NCI-H1694 (cell line): ENCODE measurements around the gene SYN1.

Experiments used
- DNase-seq: peaks from one replicate; lab custom pipeline; 2025; lab: John Stamatoyannopoulos, UW

The SYN1 gene

DNA sequence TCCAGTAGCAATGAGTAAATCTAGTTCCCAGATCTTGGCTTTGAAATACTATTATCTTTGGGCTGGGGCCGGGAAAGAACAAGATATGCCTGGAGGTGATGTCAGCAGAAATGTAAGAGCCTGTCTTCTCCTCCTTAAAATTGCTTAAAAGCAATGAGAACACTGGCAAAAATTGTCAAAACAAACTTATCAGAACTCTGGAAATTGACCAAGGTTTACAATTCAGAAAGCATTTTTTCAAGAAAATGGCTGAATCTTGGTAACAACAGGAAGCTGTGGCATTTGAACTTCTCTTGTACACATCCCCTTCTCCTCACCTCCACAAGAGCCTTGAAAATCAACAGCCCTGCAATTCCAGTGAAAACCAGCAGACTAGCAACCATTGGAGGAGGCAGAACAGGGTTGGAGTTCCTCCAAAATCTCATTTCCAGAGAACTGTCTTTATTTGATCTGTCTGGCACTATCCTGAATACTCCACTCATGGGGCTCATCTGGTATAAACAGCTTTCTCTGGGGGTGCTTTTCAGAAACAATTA is 23.9 kb downstream of the SYN1 start:
- DNase-seq: no peak

DNA sequence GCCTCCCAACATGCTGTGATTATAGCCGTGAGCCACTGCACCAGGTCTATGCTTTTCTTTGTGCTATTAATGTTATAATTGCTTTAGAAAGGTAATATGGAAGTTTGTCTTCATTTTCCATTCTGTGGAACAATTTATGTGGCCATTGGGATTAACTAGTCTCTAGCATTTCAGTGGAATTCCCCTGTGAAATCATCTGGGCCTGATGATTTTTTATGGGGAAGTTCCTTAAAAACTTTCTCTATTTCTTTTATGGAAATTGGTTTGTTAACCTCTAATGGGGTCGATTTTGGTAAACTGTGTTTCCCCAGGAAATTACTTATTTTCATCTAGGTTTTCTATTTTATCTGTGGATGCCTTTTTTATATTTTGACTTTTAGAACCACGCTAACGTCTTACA is 26.1 kb downstream of the SYN1 start:
- no peak for DNase-seq

DNA sequence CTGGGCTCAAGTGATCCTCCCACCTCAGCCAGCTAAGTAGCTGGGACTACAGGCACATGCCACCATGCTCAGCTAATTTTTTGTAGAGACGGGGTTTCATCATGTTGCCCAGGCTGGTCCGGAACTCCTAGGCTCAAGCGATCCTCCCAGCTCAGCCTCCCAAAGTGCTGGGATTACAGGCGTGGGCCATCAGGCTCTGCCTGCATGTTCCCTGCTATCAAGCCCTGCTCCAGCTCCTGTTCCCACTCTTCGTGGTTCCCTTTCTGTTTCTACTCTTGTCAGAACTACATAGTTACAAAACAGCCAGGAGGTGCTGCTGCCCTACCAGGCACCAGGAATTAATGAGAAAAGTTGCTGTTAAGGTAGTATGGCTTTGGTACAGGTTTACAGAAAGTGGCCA is 28.7 kb downstream of the SYN1 start:
- no peak for DNase-seq

DNA sequence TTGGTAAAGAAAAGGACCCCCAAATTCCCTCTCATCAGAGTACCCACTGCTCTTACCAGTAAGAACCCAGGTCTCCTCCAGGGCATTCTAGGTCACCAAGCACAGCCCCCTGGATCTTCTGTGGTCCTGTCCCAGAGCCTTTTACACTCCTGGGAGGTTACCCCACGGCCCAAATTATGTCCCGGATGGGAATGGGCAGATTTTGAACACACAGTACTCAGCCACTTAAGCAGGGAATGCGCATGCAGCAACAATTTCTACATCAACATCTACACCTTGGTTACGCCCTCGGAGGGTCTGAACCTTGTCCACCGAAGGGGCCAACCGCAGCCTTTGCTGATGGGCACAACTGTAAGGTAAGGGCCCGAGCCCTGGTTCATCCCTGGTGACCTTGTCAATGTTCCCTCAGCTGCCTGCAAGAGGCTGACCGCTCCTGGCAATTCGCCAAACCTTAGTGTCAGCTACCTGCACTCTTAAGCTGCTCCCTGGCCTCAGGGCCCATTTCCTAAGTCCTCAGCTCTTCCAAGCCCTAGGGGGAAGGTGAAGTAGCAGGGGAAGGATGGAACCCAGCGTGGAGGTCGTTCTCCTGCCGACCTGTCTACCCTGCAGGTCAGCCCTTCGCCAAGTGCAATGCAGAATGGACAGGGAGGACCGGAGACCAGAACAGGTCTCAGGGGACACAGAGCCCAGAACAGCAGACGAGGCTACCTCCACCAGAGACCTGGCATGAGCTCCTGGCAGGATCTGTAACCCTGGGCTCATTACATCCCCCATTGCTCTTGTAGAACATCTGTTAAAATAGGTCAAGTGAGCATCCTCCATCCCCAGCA is 31.5 kb downstream of the SYN1 start:
- DNase-seq: no peak

DNA sequence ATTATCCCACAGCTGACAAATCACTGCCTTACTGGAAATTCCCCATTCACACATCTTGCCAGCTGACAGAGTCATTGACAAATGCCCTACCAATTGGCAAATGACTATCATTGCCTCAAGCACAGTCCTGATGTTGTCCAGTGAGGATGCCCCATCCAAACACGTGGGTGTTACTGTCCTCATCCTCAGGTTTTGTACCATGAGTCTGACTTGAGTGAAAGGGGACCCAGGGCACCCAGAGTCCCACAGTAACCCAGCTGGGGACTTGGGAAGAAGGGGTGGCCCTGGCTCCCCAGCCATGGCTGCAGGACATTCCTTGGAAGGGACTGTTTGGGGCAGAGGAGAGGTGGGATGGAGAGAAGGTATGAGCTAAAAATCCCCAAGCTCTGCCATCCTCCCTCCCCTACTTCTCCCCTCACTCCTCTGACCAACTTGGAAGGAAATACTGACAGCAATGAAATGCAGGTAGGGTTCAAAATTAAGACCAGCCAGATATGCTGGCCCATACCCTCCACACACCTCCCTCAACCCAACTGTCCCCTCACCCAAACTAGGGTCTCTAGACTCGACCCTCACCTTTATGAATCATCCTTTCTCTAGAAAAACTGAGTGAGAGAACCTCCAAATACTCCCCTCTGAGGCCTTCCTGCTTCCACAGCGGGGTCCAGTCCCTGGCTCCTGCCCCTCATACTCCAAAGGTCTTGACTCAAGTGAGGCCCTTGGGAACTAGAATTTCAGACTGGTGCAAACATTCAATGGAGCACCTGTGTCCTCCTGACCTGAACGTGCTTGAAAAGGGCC is 32.4 kb downstream of the SYN1 start:
- no peak for DNase-seq

DNA sequence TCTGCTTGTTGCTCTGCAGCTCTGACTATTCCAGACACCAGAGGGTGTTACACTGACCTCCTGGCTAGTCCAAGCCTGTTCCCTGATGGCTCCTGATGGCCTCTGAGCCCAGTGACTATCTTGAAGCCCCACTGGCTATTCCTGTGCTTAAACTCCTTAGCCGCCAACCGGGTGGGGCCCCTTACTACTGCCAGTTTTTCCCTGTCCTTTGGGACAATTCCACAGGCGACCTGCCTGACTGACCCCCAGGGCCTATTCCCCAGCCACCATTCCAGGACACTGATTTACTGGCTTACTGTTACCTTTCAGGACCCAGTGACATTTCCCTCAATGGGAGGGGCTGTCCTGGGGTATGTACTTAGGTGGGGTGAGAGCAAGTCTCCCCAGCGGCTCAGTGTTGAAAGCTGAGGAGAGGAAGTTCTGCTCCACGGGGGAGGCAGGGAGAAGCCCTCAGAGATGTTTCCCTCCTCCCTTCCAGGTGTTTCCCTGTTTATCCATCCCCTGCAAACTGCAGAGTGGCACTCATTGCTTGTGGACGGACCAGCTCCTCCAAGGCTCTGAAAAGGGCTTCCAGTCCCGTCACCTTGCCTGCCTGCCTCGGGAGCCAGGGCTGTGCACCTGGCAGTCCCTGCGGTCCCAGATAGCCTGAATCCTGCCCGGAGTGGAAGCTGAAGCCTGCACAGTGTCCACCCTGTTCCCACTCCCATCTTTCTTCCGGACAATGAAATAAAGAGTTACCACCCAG is 33.4 kb downstream of the SYN1 start:
- no peak for DNase-seq

DNA sequence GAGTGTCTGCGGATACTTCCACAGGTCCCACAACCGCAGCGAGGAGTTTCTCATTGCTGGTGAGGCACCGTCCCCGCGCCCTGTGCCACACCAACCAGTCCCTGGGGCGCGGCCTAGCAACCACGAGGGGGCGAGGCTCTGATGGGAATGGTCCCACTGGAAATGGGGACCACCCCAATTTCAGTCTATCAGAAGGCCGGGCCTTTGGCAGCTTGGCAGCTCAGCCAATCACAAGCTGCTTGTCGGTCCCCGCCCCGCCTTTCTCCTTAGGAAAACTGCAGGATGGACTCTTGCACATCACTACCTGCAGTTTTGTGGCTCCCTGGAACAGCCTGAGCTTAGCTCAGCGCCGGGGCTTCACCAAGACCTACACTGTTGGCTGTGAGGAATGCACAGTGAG is 34.4 kb downstream of the SYN1 start:
- no peak for DNase-seq

DNA sequence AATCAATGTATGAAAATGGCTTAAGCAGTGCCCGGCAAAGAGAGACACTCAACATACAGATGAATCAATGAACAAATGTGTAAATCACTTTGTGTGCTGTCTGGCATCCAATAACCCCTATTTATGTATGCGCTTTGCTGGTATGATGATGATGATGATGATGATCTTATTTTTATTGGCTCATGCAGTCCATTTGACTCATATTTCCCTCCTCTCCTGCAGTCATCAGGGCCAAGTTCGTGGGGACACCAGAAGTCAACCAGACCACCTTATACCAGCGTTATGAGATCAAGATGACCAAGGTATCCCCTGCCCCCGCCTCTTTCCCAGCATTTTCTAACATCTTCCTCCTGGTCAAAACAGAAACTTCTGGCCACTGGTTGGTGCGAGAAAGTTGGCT is 34.9 kb downstream of the SYN1 start:
- DNase-seq: no peak

DNA sequence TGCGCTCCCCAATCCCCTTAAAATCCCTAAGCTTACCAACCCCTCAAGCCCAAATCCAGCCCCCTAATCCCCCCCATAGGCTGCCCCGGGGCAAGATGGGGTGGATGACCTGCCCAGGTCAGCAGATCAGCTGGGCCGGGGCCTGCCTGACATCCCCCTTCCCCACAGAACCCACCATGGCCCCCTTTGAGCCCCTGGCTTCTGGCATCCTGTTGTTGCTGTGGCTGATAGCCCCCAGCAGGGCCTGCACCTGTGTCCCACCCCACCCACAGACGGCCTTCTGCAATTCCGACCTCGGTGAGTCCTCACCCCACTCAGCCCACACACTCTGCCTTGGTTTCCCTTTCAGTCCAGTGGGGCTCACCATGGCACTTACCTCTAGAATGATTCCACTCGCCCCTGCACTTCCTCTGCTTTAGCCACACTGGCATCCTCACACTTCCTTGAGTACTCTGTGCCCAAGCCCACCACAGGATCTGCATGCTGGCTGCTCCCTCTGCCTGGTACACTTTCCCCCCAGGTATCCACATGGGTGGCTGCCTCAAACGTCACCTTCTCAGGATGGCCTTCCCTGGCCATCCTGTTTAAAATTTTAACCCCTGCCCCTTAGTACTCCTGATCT is 36.3 kb downstream of the SYN1 start:
- DNase-seq: no peak

DNA sequence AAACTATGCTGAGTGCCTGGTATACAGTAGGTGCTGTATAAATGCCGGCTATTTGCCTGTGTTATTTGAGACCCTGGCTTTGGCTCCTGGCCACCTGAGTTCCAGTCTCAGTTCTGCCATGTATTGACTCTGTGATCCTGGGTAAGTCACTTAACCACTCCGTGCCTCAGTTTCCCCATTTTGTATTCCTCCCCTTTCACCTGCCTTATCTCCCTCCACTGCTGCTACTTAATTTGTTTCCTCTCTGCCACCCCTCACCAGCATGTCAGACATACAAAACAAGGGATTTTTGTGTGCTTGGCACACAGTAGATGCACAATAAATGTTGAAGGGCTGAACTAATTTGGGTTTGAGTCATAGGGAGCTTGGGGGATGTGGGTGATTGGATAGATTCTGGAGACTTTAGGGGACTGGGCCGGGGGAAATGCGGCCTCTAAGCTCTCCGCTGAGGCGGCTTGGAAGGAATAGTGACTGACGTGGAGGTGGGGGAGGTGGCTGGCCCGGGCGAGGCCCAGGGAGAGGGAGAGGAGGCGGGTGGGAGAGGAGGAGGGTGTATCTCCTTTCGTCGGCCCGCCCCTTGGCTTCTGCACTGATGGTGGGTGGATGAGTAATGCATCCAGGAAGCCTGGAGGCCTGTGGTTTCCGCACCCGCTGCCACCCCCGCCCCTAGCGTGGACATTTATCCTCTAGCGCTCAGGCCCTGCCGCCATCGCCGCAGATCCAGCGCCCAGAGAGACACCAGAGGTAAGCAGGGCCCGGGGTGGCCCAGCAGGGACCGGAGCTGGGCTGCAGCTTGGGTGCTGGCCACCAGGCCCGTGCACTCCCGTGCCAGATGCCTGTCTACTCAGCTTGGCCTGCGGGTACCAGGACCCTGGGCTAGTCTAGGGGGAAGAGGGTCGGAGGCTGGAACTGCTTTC is 37.7 kb downstream of the SYN1 start, which contains the start of gene TIMP1:
TSS of gene TIMP1 (plus strand) at position 706 of the 917 bp plus-strand sequence. CDS start 980 bp downstream, outside the sequence.
- DNase-seq: no peak

DNA sequence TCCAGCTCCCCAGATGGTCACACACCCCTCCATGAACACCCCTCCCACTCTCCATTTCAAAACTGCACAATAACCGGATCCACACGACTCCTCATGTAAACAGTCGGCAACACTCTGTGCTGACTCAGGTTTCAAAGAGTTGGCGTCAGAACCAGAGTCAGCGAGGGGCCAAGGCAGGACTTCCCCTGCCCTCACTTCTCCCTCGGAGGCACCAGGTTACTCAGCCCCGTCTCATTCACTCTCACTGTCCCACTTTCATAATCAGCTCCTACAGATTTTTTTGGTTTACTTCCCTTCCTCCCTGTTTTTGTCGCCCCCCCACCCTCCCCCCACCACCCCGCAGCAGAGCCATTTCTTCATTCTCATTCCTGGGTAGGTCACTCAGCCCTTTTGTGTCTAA is 40.1 kb downstream of the SYN1 start:
- no peak for DNase-seq

DNA sequence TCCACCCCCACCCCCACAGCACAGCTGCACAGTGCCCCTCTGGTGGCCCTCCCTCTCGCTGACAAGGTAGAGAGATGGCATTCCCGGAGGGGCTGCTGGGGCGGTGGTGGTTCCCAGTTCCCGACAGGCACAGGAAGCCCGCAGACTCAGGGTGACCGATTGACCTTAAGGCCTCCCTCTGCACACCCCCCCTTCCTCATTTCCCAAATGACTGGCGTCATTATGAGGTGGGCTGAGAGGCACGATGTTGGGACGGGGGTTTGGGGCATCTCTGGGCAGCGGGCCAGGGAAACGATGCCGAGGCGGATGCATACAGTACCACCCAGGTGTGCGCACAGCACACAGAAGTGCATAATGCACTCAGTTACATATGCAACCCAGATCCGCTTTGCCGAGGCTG is 41.0 kb downstream of the SYN1 start:
- no peak for DNase-seq

DNA sequence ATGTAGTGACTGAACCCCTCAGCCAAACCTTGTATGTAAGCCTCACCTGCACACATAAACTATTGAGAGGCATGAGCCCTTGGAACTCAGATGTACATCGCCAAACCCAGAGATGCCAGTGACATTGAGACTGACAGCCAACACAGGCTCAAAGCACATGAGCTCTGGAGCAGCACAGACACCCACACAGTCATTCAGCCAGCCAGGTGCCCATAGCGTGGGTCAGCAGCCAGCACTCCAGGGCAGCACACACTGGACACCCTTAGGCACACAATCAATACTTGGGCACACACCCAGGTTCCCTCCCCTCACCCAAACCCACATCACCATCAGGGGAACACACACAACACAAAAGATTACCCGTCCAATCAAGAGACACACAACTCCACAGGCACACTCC is 41.8 kb downstream of the SYN1 start:
- no peak for DNase-seq

DNA sequence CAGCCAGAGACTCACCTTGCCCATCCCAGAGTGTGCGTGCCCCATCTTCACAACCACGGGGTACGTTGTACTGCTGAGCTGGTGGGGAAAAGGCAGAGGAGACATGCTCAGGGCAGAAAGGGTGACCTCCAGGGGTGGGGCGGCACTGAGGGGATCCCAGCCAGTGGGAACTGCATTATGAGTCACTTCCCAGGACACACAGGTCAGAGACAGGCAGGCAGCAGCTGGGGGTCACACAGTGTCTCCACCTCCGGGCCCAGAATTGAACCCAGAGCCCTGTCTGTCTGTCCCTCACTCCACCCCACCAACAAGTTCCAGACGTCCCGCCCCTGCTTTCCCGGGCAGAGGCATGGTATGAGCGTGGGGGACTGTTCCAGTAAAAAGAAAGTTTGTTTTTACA is 42.2 kb downstream of the SYN1 start:
- DNase-seq: no peak

DNA sequence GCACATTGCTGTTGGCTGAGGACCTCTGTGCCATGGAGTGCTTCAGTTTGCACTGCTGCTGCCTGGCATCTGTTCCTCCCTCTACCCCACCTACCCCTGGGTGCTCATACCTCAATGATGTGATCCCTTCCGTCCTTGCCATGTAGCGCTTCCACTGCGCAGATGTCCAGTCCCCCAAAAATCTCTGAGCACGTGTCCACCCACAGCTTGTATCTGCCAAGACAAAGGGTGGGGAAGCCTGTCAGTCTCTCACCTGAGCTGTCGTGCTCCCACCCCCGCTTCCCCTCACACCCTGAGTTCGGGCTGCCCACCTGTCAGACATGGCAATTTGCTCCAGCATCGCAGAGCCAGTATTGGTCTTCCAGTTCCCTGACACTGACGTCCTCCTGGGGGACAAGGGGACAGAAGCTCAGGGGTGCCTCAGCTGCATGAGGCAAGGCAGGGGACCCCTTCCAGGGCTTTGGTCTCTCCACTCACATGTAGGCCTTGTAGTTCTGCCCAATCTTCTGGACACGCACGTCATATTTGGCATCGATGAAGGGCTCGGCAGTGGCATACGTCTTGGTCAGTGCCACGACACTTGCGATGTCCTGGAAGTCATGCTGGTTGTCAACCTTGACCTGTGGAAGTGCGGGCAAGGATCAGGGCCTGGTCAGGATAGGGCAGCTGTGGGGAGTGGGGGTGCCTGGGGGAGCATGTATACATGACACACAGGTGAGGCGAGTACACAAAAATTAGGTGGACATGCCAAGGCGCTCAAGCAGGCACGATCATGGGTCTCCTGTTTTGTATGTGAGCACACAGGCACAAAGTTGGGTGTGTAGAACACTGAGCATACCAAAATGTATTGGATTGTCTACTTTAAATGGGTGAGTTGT is 43.4 kb downstream of the SYN1 start:
- DNase-seq: no peak

DNA sequence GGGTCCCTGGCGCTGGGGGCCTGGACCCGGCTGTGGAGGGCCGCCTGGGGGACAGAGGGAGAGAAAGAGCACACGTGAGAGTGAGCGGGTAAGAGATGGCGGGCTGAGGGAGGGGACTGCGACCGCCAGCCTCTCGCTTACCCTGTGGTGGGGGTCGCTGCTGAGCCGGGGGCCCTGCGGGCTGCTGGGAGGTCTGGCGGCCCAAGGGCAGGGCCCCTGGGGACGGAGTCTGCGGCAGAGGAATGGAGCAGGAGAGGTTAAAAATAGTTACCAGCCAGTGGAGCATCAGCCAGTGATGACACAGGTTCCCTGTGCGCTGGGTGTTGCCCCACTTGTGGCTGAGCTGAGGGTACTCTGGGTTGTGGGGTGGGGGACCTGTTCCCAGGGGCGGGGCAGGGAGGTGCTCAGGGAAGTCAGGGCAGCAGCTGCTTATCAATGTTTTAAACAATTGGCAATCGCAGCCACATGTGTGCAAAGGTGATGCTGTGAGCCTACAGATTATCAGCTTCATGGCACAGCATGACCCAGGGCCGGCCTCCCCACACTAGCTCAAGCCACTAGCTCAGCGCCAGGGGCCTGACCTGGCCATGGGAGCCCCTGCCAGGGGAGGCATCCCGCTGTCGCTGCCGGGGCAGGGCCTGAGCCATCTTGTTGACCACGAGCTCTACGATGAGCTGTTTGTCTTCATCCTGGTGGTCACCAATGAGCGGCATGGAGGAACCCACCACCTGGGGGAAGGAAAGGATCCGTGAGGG is 44.9 kb downstream of the SYN1 start:
- no peak for DNase-seq

DNA sequence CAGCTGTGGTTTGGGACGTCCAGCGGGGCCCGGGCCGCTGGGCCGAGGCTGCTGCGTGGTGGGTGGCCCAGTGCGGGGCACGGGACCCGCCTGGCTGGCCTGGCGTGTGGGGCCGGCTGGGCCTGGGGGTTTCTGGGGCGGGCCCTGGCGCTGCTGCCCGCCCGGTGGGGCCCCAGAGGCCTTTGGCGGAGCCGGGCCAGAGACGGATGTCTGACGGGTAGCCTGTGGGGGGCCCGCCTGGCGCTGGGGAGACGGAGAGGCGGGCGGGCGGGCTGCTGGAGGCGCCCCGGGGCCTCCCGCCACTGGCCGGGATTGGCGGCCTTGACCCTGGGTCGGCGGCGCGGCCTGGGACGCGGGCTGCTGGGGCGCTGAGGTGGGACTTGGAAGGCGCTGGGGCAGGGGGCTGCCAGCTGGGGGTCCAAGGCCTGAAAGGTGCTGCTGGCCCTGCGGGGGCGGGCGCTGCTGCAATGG is 45.5 kb downstream of the SYN1 start:
- DNase-seq: no peak

DNA sequence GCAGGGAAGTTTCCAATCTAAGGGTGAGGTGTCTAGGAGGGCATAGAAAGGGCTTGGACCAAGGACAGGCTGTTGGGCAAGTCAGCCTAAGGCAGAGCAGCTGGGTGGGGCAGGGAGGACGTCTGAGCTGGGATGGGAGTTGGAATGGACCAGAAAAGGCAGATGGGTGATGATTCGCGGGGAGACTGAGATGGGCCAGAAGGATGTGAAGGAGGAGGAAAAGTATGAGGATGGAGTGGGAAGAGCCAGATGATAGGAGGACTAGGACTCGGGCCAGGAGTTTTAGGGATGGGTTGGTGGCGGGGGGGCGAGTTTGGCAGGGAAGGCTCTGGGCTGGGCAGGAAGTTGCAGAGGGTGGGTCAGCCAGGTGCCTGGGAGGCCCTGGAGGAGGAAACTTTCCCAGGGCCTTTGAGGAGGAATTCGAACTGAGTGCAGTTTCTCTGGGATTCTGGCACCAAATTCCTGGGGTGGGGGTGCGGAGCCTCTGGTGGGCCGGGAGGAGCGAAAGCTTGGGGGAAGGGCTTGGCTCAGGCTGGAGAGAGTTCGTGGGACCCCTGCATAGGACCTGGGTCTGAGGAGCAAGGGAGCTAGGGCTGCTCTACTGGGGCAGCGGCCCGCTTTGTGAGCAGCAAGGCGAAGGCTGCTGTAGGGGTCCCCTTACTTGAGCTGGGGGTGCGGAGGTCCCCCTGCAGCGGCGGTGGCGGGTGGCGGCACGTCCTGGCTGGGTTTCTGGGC is 46.1 kb downstream of the SYN1 start:
- DNase-seq: no peak
